Right lobe of liver (tissue), 4 donors: Measurements from ENCODE around the gene ZBED2.

Experiments used
- CTCF ChIP-seq, 4 donors: fragments of 200-600 bp in 3 of 4; fragments of 450-650 bp in 1 of 4; IDR thresholded peaks; one replicate each; pipeline versions ENCODE4 v1.5.1 to v1.8.0; 2016 to 2022; ENCODE audit warnings: antibody characterized with exemption in 4 of 4, mild to moderate bottlenecking in 2 of 4
- POLR2A ChIP-seq: fragments of 450-650 bp; IDR thresholded peaks from one replicate; pipeline ENCODE4 v1.6.1; 2017; ENCODE audit warnings: antibody characterized with exemption, mild to moderate bottlenecking
- donor health status: DM: no; HTN: no; CAD: no.
- donor health status: DM: no; HTN: no; CAD: no.
- donor health status: DM: no; HTN: yes; CAD: no.

- TF ChIP-seq CTCF (IDR thresholded peaks at IDR 0.05) (no peak), POLR2A (no peak)
Observed at GRCh38 chr3:111627092-111627491, 31.9 kb upstream of the ZBED2 start.
